ENCODE results near the gene ARMH2. TPM values are rescaled to one million over a fixed set of nuclear protein-coding genes. Genes with fewer than 3 reads are reported as not detected.

The ARMH2 gene
- total and polyA plus RNA-seq, 4 donors, result not detected

DNA sequence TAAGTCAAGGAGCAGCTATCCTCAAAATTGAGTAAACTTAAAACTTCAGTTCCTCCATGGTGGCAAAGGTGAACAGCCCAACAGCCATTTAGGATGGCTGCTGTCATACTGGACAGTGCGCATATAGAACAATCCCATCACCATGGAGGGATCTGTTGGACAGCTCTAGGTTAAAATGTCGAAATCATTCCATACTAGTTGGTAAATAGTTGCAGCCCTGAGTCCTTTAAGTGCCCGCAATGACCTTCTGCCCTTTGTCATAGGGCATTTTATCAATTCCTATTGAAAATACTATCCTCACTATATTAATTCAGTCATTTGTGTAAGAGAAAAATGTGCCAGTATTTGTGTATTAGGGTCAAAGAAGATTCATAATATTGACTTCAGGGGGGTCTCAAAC lies 8.9 kb upstream of the ARMH2 start:
- 93% methylated on average over 3 of the region's 3 CpGs for WGBS
- no peaks in the 10 kb centered on the region for H3K27me3 ChIP-seq (ENCODE audit: control insufficient read depth in 4 of 4, insufficient read depth in 4 of 4, low read length in 3 of 4)
- TF ChIP-seq EGR1 (IDR thresholded peaks at IDR 0.05; ENCODE audit: low read depth in 2 of 2), result no peak
- TF ChIP-seq, protein P1, sequence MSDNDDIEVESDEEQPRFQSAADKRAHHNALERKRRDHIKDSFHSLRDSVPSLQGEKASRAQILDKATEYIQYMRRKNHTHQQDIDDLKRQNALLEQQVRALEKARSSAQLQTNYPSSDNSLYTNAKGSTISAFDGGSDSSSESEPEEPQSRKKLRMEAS (IDR thresholded peaks at IDR 0.05), result no peak
- TF ChIP-seq HNF4G (IDR thresholded peaks at IDR 0.05), result no peak
- no peak for TF ChIP-seq NR2F2 (IDR thresholded peaks at IDR 0.05)
- TF ChIP-seq RAD21 (IDR thresholded peaks at IDR 0.05), result no peak
- no peak for TF ChIP-seq GABPA (IDR thresholded peaks at IDR 0.05 in 1 of 2, conservative IDR thresholded peaks at IDR 0.05 in 1 of 2)
- TF ChIP-seq, protein P2, sequence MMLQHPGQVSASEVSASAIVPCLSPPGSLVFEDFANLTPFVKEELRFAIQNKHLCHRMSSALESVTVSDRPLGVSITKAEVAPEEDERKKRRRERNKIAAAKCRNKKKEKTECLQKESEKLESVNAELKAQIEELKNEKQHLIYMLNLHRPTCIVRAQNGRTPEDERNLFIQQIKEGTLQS (IDR thresholded peaks at IDR 0.05), result no peak
- no peak for TF ChIP-seq JUND (IDR thresholded peaks at IDR 0.05)
- TF ChIP-seq HNF4A (conservative IDR thresholded peaks at IDR 0.05), result no peak
- no peak for TF ChIP-seq FOXA1 (IDR thresholded peaks at IDR 0.05)
- no peaks in the 10 kb centered on the region for H3K9me3 ChIP-seq (ENCODE audit: control insufficient read depth in 4 of 4, low read length in 3 of 4)
- DNase-seq (ENCODE audit: low spot score), result no peak
- H3K27ac ChIP-seq (ENCODE audit: low read depth in 1 of 2, low read length in 2 of 2), result no peak overlapping the region
- H3K4me1 ChIP-seq (ENCODE audit: control insufficient read depth in 4 of 4, insufficient read depth in 4 of 4, low read length in 3 of 4), result no peaks in the 10 kb centered on the region
- no peak overlapping the region for H3K9ac ChIP-seq (ENCODE audit: low read depth in 1 of 2, low read length in 2 of 2)
- no peak overlapping the region for H3K4me3 ChIP-seq (ENCODE audit: low read depth in 1 of 3, low read length in 3 of 3)
- peaks cover 0 to 2% (median 0%) of the 10 kb centered on the region in 4 donors for H3K36me3 ChIP-seq (ENCODE audit: control insufficient read depth in 4 of 4, insufficient read depth in 3 of 4, low read depth in 1 of 4, low read length in 3 of 4)

DNA sequence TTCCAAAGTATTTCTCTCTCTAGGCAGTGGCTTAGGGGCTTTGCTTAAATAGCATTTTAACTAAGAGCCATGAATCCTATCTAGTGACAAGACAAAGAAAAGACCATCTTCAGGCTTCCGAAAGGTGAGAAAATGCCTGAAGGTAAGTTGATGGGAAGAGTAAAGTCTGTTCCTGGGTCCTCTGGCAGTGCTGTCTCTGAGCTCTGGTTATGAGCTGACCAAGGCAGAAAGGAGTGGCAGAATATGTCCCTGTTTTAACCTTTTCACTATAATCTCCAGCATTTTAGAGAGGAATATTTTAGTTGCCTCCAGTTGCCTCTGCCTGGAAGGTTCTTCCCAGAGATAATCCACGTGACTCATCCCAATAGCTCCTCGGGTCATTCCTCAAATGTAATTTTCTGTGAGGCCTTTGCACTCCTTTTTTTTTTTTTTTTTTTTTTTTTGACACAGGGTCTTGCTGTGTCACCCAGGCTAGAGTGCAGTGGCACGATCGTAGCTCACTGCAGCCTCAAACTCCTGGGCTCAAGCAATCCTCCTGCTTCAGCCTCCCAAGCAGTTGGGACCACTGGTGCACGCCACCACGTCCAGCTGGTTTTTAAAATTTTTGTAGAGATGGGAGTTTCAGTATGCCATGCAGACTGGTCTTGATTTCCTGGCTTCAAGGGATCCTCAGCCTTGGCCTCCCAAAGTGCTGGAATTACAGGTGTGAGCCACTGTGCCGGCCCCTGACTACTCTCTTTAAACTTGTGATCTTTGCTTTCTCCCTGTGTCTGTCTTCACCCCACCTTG lies 3.7 kb upstream of the ARMH2 start:
- 95% methylated on average over 8 of the region's 8 CpGs for WGBS
- Histone ChIP-seq H3K4me1 (ENCODE audit: control insufficient read depth in 4 of 4, insufficient read depth in 4 of 4, low read length in 3 of 4) (peaks cover 0 to 8% (median 4%) of the 10 kb centered on the region in 4 donors), H3K27ac (ENCODE audit: low read depth in 1 of 2, low read length in 2 of 2) (no peak overlapping the region), H3K9ac (ENCODE audit: low read depth in 1 of 2, low read length in 2 of 2) (no peak overlapping the region), H3K9me3 (ENCODE audit: control insufficient read depth in 4 of 4, low read length in 3 of 4) (no peaks in the 10 kb centered on the region), H3K36me3 (ENCODE audit: control insufficient read depth in 4 of 4, insufficient read depth in 3 of 4, low read depth in 1 of 4, low read length in 3 of 4) (no peaks in the 10 kb centered on the region), H3K4me3 (ENCODE audit: low read depth in 1 of 3, low read length in 3 of 3) (no peak overlapping the region), H3K27me3 (ENCODE audit: control insufficient read depth in 4 of 4, insufficient read depth in 4 of 4, low read length in 3 of 4) (no peaks in the 10 kb centered on the region)
- TF ChIP-seq JUND (IDR thresholded peaks at IDR 0.05) (no peak), FOXA1 (IDR thresholded peaks at IDR 0.05) (no peak), HNF4A (conservative IDR thresholded peaks at IDR 0.05) (no peak)
- no peak for DNase-seq (ENCODE audit: low spot score)

DNA sequence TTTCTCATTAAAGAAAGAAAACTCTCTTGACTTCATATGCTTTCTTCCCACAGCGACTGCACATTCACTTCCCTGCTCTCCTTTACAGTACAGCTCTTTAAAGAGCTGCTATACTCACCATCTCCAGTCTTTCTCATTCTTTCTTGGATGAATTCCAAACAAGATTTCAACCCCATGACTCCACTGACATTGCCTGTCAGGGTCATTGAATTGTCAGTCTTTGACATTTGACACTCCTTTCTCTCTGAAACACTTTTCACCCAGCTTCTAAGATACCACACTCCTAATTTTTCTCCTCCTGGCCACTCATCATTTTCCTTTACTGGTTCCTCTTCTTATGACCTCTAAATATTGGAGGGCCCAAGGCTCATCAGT lies 811 bp upstream of the ARMH2 start:
- no peaks in the 10 kb centered on the region for H3K9me3 ChIP-seq (ENCODE audit: control insufficient read depth in 4 of 4, low read length in 3 of 4)
- DNase-seq (ENCODE audit: low spot score), result no peak
- no peaks in the 10 kb centered on the region for H3K36me3 ChIP-seq (ENCODE audit: control insufficient read depth in 4 of 4, insufficient read depth in 3 of 4, low read depth in 1 of 4, low read length in 3 of 4)
- H3K27ac ChIP-seq (ENCODE audit: low read depth in 1 of 2, low read length in 2 of 2), result no peak overlapping the region
- H3K4me1 ChIP-seq (ENCODE audit: control insufficient read depth in 4 of 4, insufficient read depth in 4 of 4, low read length in 3 of 4), result peaks cover 0 to 8% (median 4%) of the 10 kb centered on the region in 4 donors
- 90% methylated on average over 1 of the region's 1 CpG for WGBS
- no peaks in the 10 kb centered on the region for H3K27me3 ChIP-seq (ENCODE audit: control insufficient read depth in 4 of 4, insufficient read depth in 4 of 4, low read length in 3 of 4)
- TF ChIP-seq TAF1 (conservative IDR thresholded peaks at IDR 0.05), result no peak
- TF ChIP-seq FOXA1 (IDR thresholded peaks at IDR 0.05), result no peak
- TF ChIP-seq RXRA (IDR thresholded peaks at IDR 0.05), result peak; percentile 46 to 67
- no peak for TF ChIP-seq FOXA2 (IDR thresholded peaks at IDR 0.05)
- TF ChIP-seq, protein P2 (IDR thresholded peaks at IDR 0.05), result no peak
- TF ChIP-seq SP1 (IDR thresholded peaks at IDR 0.05), result no peak
- no peak for TF ChIP-seq GABPA (IDR thresholded peaks at IDR 0.05 in 1 of 2, conservative IDR thresholded peaks at IDR 0.05 in 1 of 2)
- no peak overlapping the region for H3K9ac ChIP-seq (ENCODE audit: low read depth in 1 of 2, low read length in 2 of 2)
- H3K4me3 ChIP-seq (ENCODE audit: low read depth in 1 of 3, low read length in 3 of 3), result no peak overlapping the region
